ENCODE results near the gene SLC24A4. TPM values are rescaled to one million over a fixed set of nuclear protein-coding genes. Genes with fewer than 3 reads are reported as not detected.

Gene SLC24A4
- total RNA-seq, 1 donor from 2014 or later, result not detected

- Mint-ChIP-seq H3K4me3 (ENCODE audit: unreplicated experiment) (no peak overlapping the region), H3K27me3 (ENCODE audit: unreplicated experiment) (no peaks in the 10 kb centered on the region), H3K36me3 (ENCODE audit: unreplicated experiment) (no peaks in the 10 kb centered on the region), H3K9me3 (ENCODE audit: unreplicated experiment) (peaks cover 17% of the 10 kb centered on the region), H3K27ac (ENCODE audit: unreplicated experiment) (no peak overlapping the region), H3K4me1 (ENCODE audit: unreplicated experiment) (peaks cover 37% of the 10 kb centered on the region)
- TF ChIP-seq CTCF (IDR thresholded peaks at IDR 0.05), result no peak
- DNase-seq (ENCODE audit: extremely low spot score, unreplicated experiment), result no peak
Observed at GRCh38 chr14:92470811-92471210, 147.8 kb downstream of the SLC24A4 start.

GRCh38 chr14:92471919-92472318 lies 149.0 kb downstream of the SLC24A4 start:
- Mint-ChIP-seq H3K27me3 (ENCODE audit: unreplicated experiment) (no peaks in the 10 kb centered on the region), H3K9me3 (ENCODE audit: unreplicated experiment) (peaks cover 15% of the 10 kb centered on the region), H3K4me1 (ENCODE audit: unreplicated experiment) (peaks cover 38% of the 10 kb centered on the region), H3K27ac (ENCODE audit: unreplicated experiment) (peak overlapping the region; percentile 47), H3K4me3 (ENCODE audit: unreplicated experiment) (no peak overlapping the region), H3K36me3 (ENCODE audit: unreplicated experiment) (no peaks in the 10 kb centered on the region)
- TF ChIP-seq CTCF (IDR thresholded peaks at IDR 0.05), result no peak
- peak; percentile 65 for DNase-seq (ENCODE audit: extremely low spot score, unreplicated experiment)

GRCh38 chr14:92472860-92473259 lies 149.9 kb downstream of the SLC24A4 start:
- Mint-ChIP-seq H3K27me3 (ENCODE audit: unreplicated experiment) (no peaks in the 10 kb centered on the region), H3K4me3 (ENCODE audit: unreplicated experiment) (no peak overlapping the region), H3K27ac (ENCODE audit: unreplicated experiment) (peak overlapping the region; percentile 43), H3K4me1 (ENCODE audit: unreplicated experiment) (peaks cover 38% of the 10 kb centered on the region), H3K36me3 (ENCODE audit: unreplicated experiment) (no peaks in the 10 kb centered on the region), H3K9me3 (ENCODE audit: unreplicated experiment) (peaks cover 11% of the 10 kb centered on the region)
- no peak for TF ChIP-seq CTCF (IDR thresholded peaks at IDR 0.05)
- peak; percentile 25 for DNase-seq (ENCODE audit: extremely low spot score, unreplicated experiment)

GRCh38 chr14:92473261-92473968 lies 150.4 kb downstream of the SLC24A4 start:
- Mint-ChIP-seq H3K27me3 (ENCODE audit: unreplicated experiment) (no peaks in the 10 kb centered on the region), H3K27ac (ENCODE audit: unreplicated experiment) (peak overlapping the region; percentile 43), H3K4me1 (ENCODE audit: unreplicated experiment) (peaks cover 38% of the 10 kb centered on the region), H3K36me3 (ENCODE audit: unreplicated experiment) (no peaks in the 10 kb centered on the region), H3K4me3 (ENCODE audit: unreplicated experiment) (no peak overlapping the region), H3K9me3 (ENCODE audit: unreplicated experiment) (peaks cover 11% of the 10 kb centered on the region)
- peak; percentile 42 for DNase-seq (ENCODE audit: extremely low spot score, unreplicated experiment)
- no peak for TF ChIP-seq CTCF (IDR thresholded peaks at IDR 0.05)

- no peak overlapping the region for H3K27ac Mint-ChIP-seq (ENCODE audit: unreplicated experiment)
Observed at GRCh38 chr14:92473969-92474535, 151.1 kb downstream of the SLC24A4 start.

More at GRCh38 chr14:92473969-92474535, 151.1 kb downstream of the SLC24A4 start:
- peaks cover 16% of the 10 kb centered on the region for H3K9me3 Mint-ChIP-seq (ENCODE audit: unreplicated experiment)
- peak; percentile 60 for DNase-seq (ENCODE audit: extremely low spot score, unreplicated experiment)
- H3K27me3 Mint-ChIP-seq (ENCODE audit: unreplicated experiment), result peaks cover 4% of the 10 kb centered on the region
- no peak for TF ChIP-seq CTCF (IDR thresholded peaks at IDR 0.05)
- no peaks in the 10 kb centered on the region for H3K36me3 Mint-ChIP-seq (ENCODE audit: unreplicated experiment)
- no peak overlapping the region for H3K4me3 Mint-ChIP-seq (ENCODE audit: unreplicated experiment)
- peaks cover 38% of the 10 kb centered on the region for H3K4me1 Mint-ChIP-seq (ENCODE audit: unreplicated experiment)
